ENCODE results near the gene VGF. TPM values are rescaled to one million over a fixed set of nuclear protein-coding genes. Genes with fewer than 3 reads are reported as not detected.

VGF gene
- total RNA-seq, 1 experiment from 2014 or later: 16.0 TPM

DNA sequence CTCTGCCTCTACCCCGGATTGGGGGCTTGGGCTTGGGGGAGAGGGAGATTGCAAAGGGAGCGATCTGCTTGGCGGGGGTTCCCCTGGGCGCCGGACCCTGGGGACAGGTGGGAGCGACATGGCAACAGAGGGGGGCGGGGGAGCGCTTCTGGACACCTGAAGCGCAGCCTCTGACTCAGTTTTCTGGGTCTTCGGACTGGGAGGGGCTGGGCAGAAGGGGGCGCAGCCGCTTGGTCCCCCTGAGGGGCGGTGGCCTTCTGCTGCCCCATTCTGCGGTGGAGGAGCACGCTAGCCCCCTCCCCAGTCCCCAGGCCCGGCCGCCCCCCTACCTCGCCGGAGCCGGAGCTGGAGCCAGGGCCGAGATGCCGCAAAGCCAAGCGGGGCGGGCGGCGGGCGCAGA is 14.3 kb upstream of the VGF start:
- Histone ChIP-seq H3K36me3 (ENCODE audit: insufficient read depth, low read length, poor library complexity, severe bottlenecking) (no peaks in the 10 kb centered on the region), H3K27me3 (replicated peaks; ENCODE audit: insufficient read depth, low read depth, low read length, poor library complexity) (peaks cover 35% of the 10 kb centered on the region), H3K9me3 (ENCODE audit: low read depth, low read length, poor library complexity, severe bottlenecking) (no peaks in the 10 kb centered on the region), H3K27ac (ENCODE audit: low read depth, low read length, poor library complexity, severe bottlenecking) (no peak overlapping the region), H3K4me1 (ENCODE audit: insufficient read depth, low read length, poor library complexity, severe bottlenecking) (peaks cover 8% of the 10 kb centered on the region), H3K4me3 (ENCODE audit: low read depth, low read length, poor library complexity, severe bottlenecking) (peak overlapping the region; percentile 40)
- ChIA-PET POLR2A (ENCODE audit: low non-redundant PET) (interaction anchor here (0.6 kb wide), 1 partner anchor 171 kb away, joined by 6 read pairs; no protein-coding TSS in a partner anchor), CTCF (no interaction called here)
- no TSS peak for BruUV-seq (replicated peaks)
- TF ChIP-seq CTCF (conservative IDR thresholded peaks at IDR 0.05; ENCODE audit: low read depth, low read length) (no peak), EZH2 (IDR thresholded peaks at IDR 0.05; ENCODE audit: borderline replicate concordance, low read depth, low read length, poor library complexity, severe bottlenecking) (no peak)
- intact Hi-C loops (cut with micrococcal nuclease; ENCODE audit: unreplicated experiment): loop anchor here (10.0 kb wide), 1 partner anchor 85 kb away; no protein-coding TSS in a partner anchor
- no peak for DNase-seq (ENCODE audit: low spot score)

- Histone ChIP-seq H3K27me3 (replicated peaks; ENCODE audit: insufficient read depth, low read depth, low read length, poor library complexity) (peaks cover 35% of the 10 kb centered on the region), H3K4me3 (ENCODE audit: low read depth, low read length, poor library complexity, severe bottlenecking) (peak overlapping the region; percentile 40), H3K27ac (ENCODE audit: low read depth, low read length, poor library complexity, severe bottlenecking) (no peak overlapping the region), H3K36me3 (ENCODE audit: insufficient read depth, low read length, poor library complexity, severe bottlenecking) (no peaks in the 10 kb centered on the region), H3K4me1 (ENCODE audit: insufficient read depth, low read length, poor library complexity, severe bottlenecking) (peaks cover 11% of the 10 kb centered on the region), H3K9me3 (ENCODE audit: low read depth, low read length, poor library complexity, severe bottlenecking) (no peaks in the 10 kb centered on the region)
- CTCF ChIA-PET: interaction anchor here (1.4 kb wide), 1 partner anchor 14 kb away, joined by 3 read pairs; no protein-coding TSS in a partner anchor
- POLR2A ChIA-PET (ENCODE audit: low non-redundant PET): no interaction called here
- no peak for TF ChIP-seq CTCF (conservative IDR thresholded peaks at IDR 0.05; ENCODE audit: low read depth, low read length)
- no peak for TF ChIP-seq EZH2 (IDR thresholded peaks at IDR 0.05; ENCODE audit: borderline replicate concordance, low read depth, low read length, poor library complexity, severe bottlenecking)
- BruUV-seq (replicated peaks): no TSS peak
- no peak for DNase-seq (ENCODE audit: low spot score)
- intact Hi-C loops (cut with micrococcal nuclease; ENCODE audit: unreplicated experiment): loop anchor here (10.0 kb wide), 1 partner anchor 84 kb away; no protein-coding TSS in a partner anchor
Observed at GRCh38 chr7:101179117-101179516, 13.7 kb upstream of the VGF start.

DNA sequence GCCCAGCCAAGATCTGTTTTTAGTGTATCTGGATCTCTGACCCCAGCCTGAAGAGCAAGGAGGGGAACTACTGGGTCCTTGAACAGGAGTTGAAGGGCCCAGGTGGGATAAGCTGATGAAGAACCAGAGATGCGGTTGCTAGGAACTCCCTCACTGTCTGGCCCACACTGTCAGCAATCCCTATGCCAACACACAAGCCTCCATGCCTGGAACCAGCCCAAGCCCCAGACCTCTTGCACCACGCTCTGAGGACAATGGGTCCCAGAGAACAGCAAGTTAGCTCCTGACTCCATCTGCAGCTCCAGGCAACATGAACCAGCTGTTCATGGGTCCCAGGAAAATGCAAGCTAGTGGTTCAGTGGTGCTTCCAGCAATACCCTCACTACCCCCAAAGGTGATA is 12.3 kb upstream of the VGF start:
- no peak overlapping the region for H3K4me3 ChIP-seq (ENCODE audit: low read depth, low read length, poor library complexity, severe bottlenecking)
- peaks cover 26% of the 10 kb centered on the region for H3K4me1 ChIP-seq (ENCODE audit: insufficient read depth, low read length, poor library complexity, severe bottlenecking)
- CTCF ChIA-PET: interaction anchor here (0.6 to 1.0 kb wide), 3 partner anchors 11 to 83 kb away, joined by 4 to 10 read pairs (median 7); no protein-coding TSS in a partner anchor
- DNase-seq (ENCODE audit: low spot score): no peak
- H3K36me3 ChIP-seq (ENCODE audit: insufficient read depth, low read length, poor library complexity, severe bottlenecking): no peaks in the 10 kb centered on the region
- no peak overlapping the region for H3K27ac ChIP-seq (ENCODE audit: low read depth, low read length, poor library complexity, severe bottlenecking)
- BruUV-seq (replicated peaks): no TSS peak
- intact Hi-C loops (cut with micrococcal nuclease; ENCODE audit: unreplicated experiment): loop anchor here (10.0 kb wide), 1 partner anchor 83 kb away; no protein-coding TSS in a partner anchor
- peaks cover 44% of the 10 kb centered on the region for H3K27me3 ChIP-seq (replicated peaks; ENCODE audit: insufficient read depth, low read depth, low read length, poor library complexity)
- H3K9me3 ChIP-seq (ENCODE audit: low read depth, low read length, poor library complexity, severe bottlenecking): no peaks in the 10 kb centered on the region
- POLR2A ChIA-PET (ENCODE audit: low non-redundant PET): no interaction called here
- TF ChIP-seq CTCF (conservative IDR thresholded peaks at IDR 0.05; ENCODE audit: low read depth, low read length) (no peak), EZH2 (IDR thresholded peaks at IDR 0.05; ENCODE audit: borderline replicate concordance, low read depth, low read length, poor library complexity, severe bottlenecking) (no peak)

Data from A673 (cell line).